HG03571 (cell line): ENCODE measurements around the gene CFAP99.

Experiments
- ATAC-seq: cut with Tn5 transposase; IDR thresholded peaks from one replicate; pipeline ENCODE4 v1.9.1; 2021; ENCODE audit not compliant: unreplicated experiment

Gene CFAP99

DNA sequence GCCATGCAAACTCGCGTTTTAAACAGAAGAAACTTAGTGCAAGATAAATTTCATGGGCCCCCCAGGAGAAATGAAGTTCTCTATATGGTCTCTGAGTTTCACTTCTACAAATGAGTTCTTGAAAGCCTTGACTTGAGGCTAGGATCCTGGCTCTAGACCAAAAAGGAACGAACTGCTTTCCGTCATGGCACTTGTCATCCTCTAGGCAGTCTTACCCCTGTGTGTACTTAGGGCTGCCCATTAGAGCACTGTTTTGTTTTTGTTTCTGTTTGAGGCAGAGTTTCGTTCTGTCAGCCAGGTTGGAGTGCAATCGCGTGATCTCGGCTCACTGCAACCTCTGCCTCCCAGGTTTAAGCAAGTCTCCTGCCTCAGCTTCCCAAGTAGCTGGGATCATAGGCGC is 79.2 kb downstream of the CFAP99 start:
- peak; percentile 90 for ATAC-seq

DNA sequence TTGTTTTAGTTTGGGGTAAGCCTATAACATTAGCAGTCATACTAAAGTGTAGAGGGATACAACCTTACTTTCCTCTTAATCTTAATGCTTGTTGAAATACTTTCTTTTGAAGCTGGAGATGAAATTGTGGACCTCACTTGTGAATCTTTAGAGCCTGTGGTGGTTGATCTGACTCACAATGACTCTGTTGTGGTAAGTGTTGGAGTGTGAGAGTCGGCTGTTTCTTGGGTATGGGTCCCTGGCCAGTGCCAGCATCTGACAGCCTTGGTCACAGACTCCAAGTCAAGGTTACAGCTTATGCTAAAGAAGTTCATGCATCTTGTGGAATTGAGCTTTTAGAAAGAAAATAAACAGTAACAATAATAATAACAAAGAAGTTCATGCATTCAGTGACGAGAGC is 81.8 kb downstream of the CFAP99 start:
- ATAC-seq, result no peak

DNA sequence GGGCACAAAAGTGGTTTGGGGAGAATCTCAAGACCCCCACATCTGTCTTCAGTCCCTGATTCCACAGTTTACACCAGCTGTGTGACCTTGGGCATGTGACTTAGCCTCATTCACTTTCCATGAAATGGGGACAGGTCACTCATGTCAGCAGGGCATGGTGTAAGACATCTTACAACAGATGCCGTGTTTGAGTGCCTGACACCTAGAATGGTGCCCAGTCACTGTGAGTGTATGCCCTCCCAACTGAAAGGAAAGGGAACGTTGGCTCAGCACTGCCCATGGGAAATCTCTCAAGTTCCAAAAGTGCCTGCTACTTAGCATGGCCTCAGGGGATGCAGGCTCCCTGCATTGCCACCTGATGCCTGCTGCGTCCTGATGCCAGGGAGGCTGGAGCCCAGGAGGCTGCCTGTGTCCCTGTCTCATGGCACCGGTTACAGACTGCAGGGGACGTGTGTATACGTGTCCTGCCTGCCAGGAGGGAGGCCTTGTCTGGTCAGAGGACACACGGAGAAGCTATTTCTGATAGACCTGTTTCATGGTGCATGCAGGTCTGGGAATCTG is 82.4 kb downstream of the CFAP99 start:
- no peak for ATAC-seq

DNA sequence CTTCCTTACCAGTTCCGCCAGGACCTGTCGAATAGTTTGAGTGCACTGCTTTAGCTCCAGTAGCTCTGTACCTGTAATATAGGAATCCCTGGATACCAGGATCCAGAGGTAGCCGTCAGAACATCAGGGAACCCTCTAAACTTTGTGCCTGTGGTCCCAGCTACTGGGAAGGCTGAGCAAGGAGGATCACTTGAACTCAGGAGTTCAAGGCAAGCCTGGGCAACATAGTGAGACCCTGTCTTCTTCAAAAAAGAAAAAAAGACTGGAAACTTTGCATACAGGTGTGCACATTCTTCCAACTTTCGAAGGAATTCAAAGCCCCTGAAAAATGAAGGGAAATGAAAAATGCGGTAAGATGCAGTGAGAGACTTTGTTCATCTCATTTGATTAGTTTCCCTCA is 85.1 kb downstream of the CFAP99 start:
- no peak for ATAC-seq

DNA sequence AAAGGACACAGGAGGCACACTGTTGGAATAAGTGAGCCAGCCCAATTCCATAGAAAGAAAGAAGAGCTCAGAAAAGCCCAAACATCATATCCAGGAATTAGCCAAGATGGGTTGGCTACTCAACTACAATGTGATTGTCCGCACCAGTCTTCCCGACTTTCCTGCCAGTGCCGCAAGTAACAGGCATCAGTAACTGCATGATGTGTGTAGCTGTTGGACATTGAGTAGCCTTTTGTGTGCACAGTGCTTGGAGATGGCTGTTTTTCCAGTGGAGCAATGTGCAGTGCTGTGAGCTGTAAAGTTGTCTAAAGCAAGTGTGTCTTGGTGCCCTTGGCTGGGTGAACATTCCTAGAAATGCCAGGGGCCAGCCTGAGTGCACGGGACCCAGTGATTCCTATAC is 88.5 kb downstream of the CFAP99 start:
- ATAC-seq, result no peak

DNA sequence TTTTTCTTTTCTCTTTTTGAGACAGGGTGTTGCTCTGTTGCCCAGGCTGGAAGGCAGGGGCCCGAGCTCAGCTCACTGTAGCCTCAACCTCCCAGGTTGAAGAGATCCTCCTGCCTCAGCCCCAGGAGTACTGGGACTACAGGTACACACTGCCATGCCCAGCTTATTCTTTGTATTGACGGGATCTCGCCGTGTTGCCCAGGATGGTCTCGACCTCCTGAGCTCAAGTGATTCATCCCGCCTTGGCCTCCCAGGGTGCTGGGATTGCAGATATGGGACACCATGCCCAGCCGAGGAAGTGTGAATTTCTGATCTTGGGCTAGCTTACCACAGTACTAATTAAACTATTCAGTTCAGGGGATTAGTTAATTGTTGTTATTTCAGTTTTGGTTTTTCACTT is 89.1 kb downstream of the CFAP99 start:
- no peak for ATAC-seq

DNA sequence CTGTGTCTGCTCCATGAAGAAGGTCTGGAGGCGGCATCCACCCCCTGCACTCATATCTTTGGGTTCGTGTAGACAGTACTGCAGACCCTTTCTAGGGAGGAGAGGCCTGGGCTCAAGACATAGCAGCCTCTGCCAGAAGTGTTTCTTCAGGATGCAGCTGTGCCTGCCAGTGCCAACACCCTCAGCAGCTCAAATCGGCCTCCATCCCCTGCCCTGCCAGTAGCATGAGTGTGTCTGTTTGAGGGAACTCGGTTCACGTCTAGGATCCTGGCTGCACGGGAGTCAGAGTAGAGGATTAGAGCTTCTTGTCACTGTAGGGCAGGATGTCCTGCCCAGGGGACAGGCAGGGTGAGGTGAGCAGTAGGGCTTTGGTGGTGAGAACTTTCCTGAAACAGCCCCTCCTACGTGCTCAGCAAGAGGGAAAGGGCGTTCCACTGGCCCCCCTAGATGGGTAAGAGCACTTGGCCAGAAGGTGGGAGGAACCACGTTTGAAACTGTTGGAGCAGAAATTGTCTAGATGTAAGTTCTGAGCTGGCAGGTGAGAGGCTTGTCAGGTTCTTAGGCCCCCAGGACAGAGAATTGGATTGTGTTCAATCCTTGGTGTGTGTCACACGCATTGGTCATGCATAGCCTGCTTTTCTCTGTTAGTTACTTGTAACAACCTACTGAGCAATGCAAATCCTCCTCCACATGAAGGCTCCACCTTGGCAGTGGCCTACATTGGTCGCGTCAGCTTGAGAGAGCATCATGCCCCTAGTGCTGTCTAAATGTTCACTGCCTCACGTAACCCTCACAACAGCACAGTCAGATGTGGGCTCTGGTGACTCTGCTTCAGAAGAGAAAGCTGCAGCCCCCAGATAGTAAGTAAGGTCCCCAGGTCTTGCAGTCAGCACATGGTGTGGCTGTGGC is 91.8 kb downstream of the CFAP99 start:
- no peak for ATAC-seq

DNA sequence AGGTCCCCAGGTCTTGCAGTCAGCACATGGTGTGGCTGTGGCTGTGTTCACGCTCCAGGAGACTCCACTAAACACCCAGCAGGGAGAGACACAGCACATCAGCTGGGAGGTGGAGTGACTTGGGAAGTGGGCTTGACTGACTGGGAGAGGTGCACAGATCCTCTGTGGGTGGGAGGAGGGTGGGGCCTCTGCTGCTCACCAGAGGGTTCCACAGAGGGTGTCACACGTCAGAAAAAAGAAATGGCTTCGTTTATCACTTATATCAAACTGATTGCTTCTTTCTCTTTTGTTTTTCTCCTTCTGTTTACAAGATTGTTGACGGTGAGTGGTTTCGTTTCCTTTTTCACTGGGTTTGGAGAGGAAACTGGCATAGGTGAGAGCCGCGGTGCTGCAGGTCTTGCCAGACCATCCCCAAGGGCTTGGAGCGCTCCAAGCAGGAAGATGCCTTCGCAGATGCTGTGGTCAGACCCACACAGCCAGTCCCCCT is 92.9 kb downstream of the CFAP99 start:
- ATAC-seq, result no peak
